K562 (cell line): ENCODE data around the gene CAPRIN1. TPM values are rescaled to one million over a fixed set of nuclear protein-coding genes. Genes with fewer than 3 reads are reported as not detected.

Source experiments
- ATAC-seq: fragments of 200-7000 bp; cut with Tn5 transposase; 3 replicates; pipeline ENCODE4 v1.9.1; 2020; ENCODE audit warnings: moderate library complexity
- BruUV-seq: library from RNA; stranded (reverse); fragments of 400-500 nt; replicated peaks from 2 replicates; lab custom pipeline; 2021; lab: Mats Ljungman, UMichigan
- CTCF ChIA-PET: fragments of 300-600 bp; formaldehyde crosslinking; extraction: SDS; loops from one replicate; lab custom pipeline; 2021; ENCODE audit warnings: low intra/inter-chr PET ratio; lab: Yijun Ruan, JAX
- POLR2A ChIA-PET: fragments of 300-600, 350-650 bp; sonication (Branson Sonifier 250); formaldehyde crosslinking; extraction: SDS; loops from one replicate; lab custom pipeline; 2021; ENCODE audit warnings: antibody characterized with exemption, inconsistent platforms; lab: Yijun Ruan, JAX
- DNase-seq, 4 experiments: peaks; one replicate each; pipeline versions ENCODE4 v3.0.0 to v3.0.0-alpha.2; 2011 to 2018; ENCODE audit warnings: low spot score in 3 of 4, mixed read lengths in 3 of 4; ENCODE audit errors: extremely low read depth in 1 of 4
- FAIRE-seq: peaks from 2 replicates; lab custom pipeline; 2011; peaks lifted over from hg19 to GRCh38; lab: Jason Lieb, UNC
- H2AFZ ChIP-seq: 2 replicates; pipeline ENCODE4 v1.6.0; 2011; ENCODE audit warnings: low read depth, low read length, control low read depth, inconsistent platforms
- H3K27ac ChIP-seq: fragments of 200-600 bp; 3 replicates; pipeline ENCODE4 v1.8.0; 2011; ENCODE audit warnings: low read depth, mild to moderate bottlenecking, control low read depth, inconsistent platforms, low read length, moderate library complexity, mixed read lengths; ENCODE audit errors: extremely low read depth
- H3K27me3 ChIP-seq, 2 experiments: fragments of 300-600 bp in 1 of 2; 2 replicates in 1 of 2; 3 replicates in 1 of 2; pipeline versions ENCODE4 v1.6.0 to v1.8.0; 2011; ENCODE audit warnings: inconsistent platforms in 2 of 2, low read length in 2 of 2, mild to moderate bottlenecking in 1 of 2, mixed read lengths in 1 of 2, moderate library complexity in 1 of 2; ENCODE audit not compliant: control insufficient read depth in 2 of 2, insufficient read depth in 2 of 2
- H3K36me3 ChIP-seq: fragments of 300-600 bp; 3 replicates; pipeline ENCODE4 v1.8.0; 2011; ENCODE audit warnings: mild to moderate bottlenecking, low read length, inconsistent platforms; ENCODE audit not compliant: control insufficient read depth, insufficient read depth
- H3K4me1 ChIP-seq, 2 experiments: fragments of 200-600 bp in 1 of 2; replicated peaks in 1 of 2; 2 replicates in 1 of 2; 3 replicates in 1 of 2; pipeline versions ENCODE4 v1.5.1 to v1.8.0; 2011; ENCODE audit warnings: inconsistent platforms in 2 of 2, low read length in 2 of 2, mild to moderate bottlenecking in 1 of 2, mixed read lengths in 1 of 2, moderate library complexity in 1 of 2; ENCODE audit not compliant: control insufficient read depth in 2 of 2, insufficient read depth in 2 of 2
- H3K4me2 ChIP-seq: 2 replicates; pipeline ENCODE4 v1.6.1; 2011; ENCODE audit warnings: low read length, control low read depth, inconsistent platforms, mixed read lengths; ENCODE audit not compliant: insufficient read depth
- H3K4me3 ChIP-seq: fragments of 200-600 bp; sonication (generic), shearing (Covaris generic); 2 replicates; pipeline ENCODE4 v1.5.1; 2016; ENCODE audit warnings: control low read depth, inconsistent platforms
- H3K79me2 ChIP-seq: fragments of 200-600 bp; 3 replicates; pipeline ENCODE4 v1.8.0; 2011; ENCODE audit warnings: low read length, inconsistent platforms; ENCODE audit not compliant: control insufficient read depth, insufficient read depth
- H3K9ac ChIP-seq, 2 experiments: 2 replicates each; pipeline versions ENCODE4 v1.6.0 to v1.6.1; 2011; ENCODE audit warnings: low read depth in 2 of 2, low read length in 2 of 2, control low read depth in 1 of 2, inconsistent platforms in 1 of 2, mild to moderate bottlenecking in 1 of 2, mixed read lengths in 1 of 2; ENCODE audit not compliant: insufficient read depth in 1 of 2
- H3K9me1 ChIP-seq: one replicate; pipeline ENCODE4 v1.6.0; 2011; ENCODE audit warnings: inconsistent platforms, mild to moderate bottlenecking, low read length, moderate library complexity; ENCODE audit not compliant: control insufficient read depth, insufficient read depth
- H3K9me3 ChIP-seq: replicated peaks from 2 replicates; pipeline ENCODE4 v1.5.1; 2011; ENCODE audit warnings: low read depth, low read length, inconsistent platforms; ENCODE audit not compliant: control insufficient read depth, insufficient read depth
- H4K20me1 ChIP-seq: replicated peaks from 2 replicates; pipeline ENCODE4 v1.6.1; 2011; ENCODE audit warnings: low read length, inconsistent platforms, mixed read lengths; ENCODE audit not compliant: control insufficient read depth, insufficient read depth
- E2F5 ChIP-seq: sonication (generic); formaldehyde crosslinking; IDR thresholded peaks from 2 replicates; pipeline ENCODE4 v1.8.0; 2022; ENCODE audit warnings: mild to moderate bottlenecking, missing genetic modification reagents
- RBM15 ChIP-seq: fragments of 200-400 bp; formaldehyde crosslinking; IDR thresholded peaks from 2 replicates; pipeline ENCODE4 v1.6.1; 2018; ENCODE audit warnings: mild to moderate bottlenecking, low read length, moderate library complexity; ENCODE audit not compliant: insufficient read depth
- TFE3 ChIP-seq: fragments of 450-650 bp; formaldehyde crosslinking; IDR thresholded peaks from 2 replicates; pipeline ENCODE4 v1.4.0; 2020; ENCODE audit warnings: mild to moderate bottlenecking, mixed read lengths
- WGBS: fragments of 100-300 bp; shearing (Covaris generic); methylation state at CpG from one replicate; pipeline ENCODE4 v1.1.6; 2016; ENCODE audit warnings: low coverage, mixed read lengths; ENCODE audit not compliant: insufficient coverage; ENCODE audit errors: missing lambda C conversion rate; 5-methylcytosine and 5-hydroxymethylcytosine counted together
- in situ Hi-C: fragments of 300-500 bp; cut with MboI; formaldehyde crosslinking; loops from 4 replicates; pipeline ENCODE4 v1.15.0; 2018; ENCODE audit warnings: inconsistent platforms, mixed read lengths
- intact Hi-C: fragments of 100-400 bp; cut with micrococcal nuclease; formaldehyde crosslinking; loops from 2 replicates; pipeline ENCODE4 v1.14.2; 2022
- polyA plus RNA-seq, 8 experiments: library from polyadenylated mRNA; depleted of rRNA in 4 of 8; stranded (reverse) in 5 of 8; unstranded in 3 of 8; fragments of >200 nt; fragmentation: Nextera tagmentation in 2 of 8; fragmentation: Illumina TruSeq in 1 of 8; extraction: Ambion mirVana in 2 of 8; extraction: Trizol in 1 of 8; gene quantifications; 2 replicates each; pipeline versions ENCODE4 v1.2.1 to v1.2.3, GENCODE V29; 2011 to 2014; ENCODE audit warnings: inconsistent platforms in 1 of 8, missing spikeins in 1 of 8
- total RNA-seq, 7 experiments: library from RNA; depleted of rRNA in 6 of 7; stranded (reverse); fragments of >200 nt in 6 of 7; fragmentation: Illumina TruSeq in 2 of 7; extraction: Trizol in 2 of 7; gene quantifications; 2 replicates each; pipeline versions ENCODE4 v1.2.1 to v1.2.3, GENCODE V29; 2011 to 2021; ENCODE audit warnings: low replicate concordance in 1 of 7
- TF ChIP-seq, protein P1 (sequence below): IDR thresholded peaks from 2 replicates; pipeline ENCODE4 v1.6.1; 2012; ENCODE audit warnings: low read depth, low read length, improper control_type of control experiment, borderline replicate concordance
- TF ChIP-seq, protein P2 (sequence below): conservative IDR thresholded peaks from 2 replicates; pipeline ENCODE4 v1.6.1; 2011; ENCODE audit warnings: low read depth, mild to moderate bottlenecking, low read length; ENCODE audit not compliant: control insufficient read depth
- TF ChIP-seq, protein P3 (sequence below): fragments of 250-450 bp; sonication (Bioruptor Pico); IDR thresholded peaks from 2 replicates; pipeline ENCODE4 v1.4.0; 2020

The CAPRIN1 gene
- total and polyA plus RNA-seq, 9 of the 15 experiments (the other 6 are each of a cell fraction or from before 2014, with no cell fraction given): 49.6 to 271 (median 244) TPM

DNA sequence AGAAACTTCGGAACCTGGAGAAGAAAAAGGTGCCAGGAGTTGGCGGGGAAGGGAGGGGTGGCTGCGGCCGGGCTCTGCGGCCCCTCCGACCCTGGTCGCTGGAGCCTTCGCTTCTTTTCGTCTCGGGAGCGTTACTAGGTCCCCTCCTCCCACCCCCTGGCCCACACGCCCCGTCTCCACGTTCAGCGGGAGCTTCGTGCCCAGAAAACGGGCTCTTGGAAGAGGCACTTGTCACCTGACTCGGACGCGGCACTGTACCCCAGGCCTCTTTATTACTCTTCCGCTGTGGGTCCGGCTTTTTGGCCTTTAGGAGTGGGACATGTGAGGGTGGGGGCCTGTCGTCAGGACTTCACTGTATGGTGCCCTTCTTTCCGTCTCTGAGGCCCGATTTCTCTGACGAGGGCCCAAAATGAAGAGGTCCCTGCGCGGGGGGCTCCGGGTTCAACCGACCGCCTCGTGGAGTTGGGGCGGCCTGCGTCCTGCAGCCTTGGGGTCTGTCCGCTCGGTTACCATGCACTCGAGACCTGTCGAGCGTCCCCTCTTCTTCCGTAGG is 1.2 kb downstream of the CAPRIN1 start:
- Histone ChIP-seq H3K9ac (peak overlapping the region; percentile 93 to 99), H3K4me2 (peak overlapping the region; percentile 82), H3K27me3 (no peaks in the 10 kb centered on the region), H3K4me3 (peak overlapping the region; percentile 97), H3K9me1 (no peaks in the 10 kb centered on the region), H2AFZ (peak overlapping the region; percentile 44; the same call in 1 of the 2 replicates), H3K4me1 (peaks cover 13 to 35% of the 10 kb centered on the region in 2 experiments), H3K79me2 (peaks cover 66% of the 10 kb centered on the region), H4K20me1 (peaks cover 15% of the 10 kb centered on the region; the same call in 1 of the 2 replicates), H3K9me3 (no peaks in the 10 kb centered on the region), H3K36me3 (peaks cover 43% of the 10 kb centered on the region), H3K27ac (peak overlapping the region; percentile 95)
- ATAC-seq (peak; percentile 2), FAIRE-seq (no peak), DNase-seq (peak; percentile 26 to 55 (median 51))
- WGBS: under 1% methylated on average over 28 of the region's 40 CpGs
- no TSS peak for BruUV-seq
- ChIA-PET POLR2A (interaction anchor here (0.6 to 4.6 kb wide), 9 partner anchors 7 to 54 kb away, joined by 3 to 30 read pairs (median 4); partner anchors contain the start of gene NAT10), CTCF (no interaction called here)
- intact Hi-C loops: loop anchor here (2.0 kb wide), 2 partner anchors 16 to 52 kb away; partner anchors contain the start of gene NAT10
- in situ Hi-C loops: no loop called here
- TF ChIP-seq RBM15: no peak
- TF ChIP-seq E2F5 (CRISPR knock-in tag): no peak
- TF ChIP-seq, protein P1, sequence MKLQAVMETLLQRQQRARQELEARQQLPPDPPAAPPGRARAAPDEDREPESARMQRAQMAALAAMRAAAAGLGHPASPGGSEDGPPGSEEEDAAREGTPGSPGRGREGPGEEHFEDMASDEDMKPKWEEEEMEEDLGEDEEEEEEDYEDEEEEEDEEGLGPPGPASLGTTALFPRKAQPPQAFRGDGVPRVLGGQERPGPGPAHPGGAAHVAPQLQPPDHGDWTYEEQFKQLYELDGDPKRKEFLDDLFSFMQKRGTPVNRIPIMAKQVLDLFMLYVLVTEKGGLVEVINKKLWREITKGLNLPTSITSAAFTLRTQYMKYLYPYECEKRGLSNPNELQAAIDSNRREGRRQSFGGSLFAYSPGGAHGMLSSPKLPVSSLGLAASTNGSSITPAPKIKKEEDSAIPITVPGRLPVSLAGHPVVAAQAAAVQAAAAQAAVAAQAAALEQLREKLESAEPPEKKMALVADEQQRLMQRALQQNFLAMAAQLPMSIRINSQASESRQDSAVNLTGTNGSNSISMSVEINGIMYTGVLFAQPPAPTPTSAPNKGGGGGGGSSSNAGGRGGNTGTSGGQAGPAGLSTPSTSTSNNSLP: no peak
- TF ChIP-seq, protein P2, sequence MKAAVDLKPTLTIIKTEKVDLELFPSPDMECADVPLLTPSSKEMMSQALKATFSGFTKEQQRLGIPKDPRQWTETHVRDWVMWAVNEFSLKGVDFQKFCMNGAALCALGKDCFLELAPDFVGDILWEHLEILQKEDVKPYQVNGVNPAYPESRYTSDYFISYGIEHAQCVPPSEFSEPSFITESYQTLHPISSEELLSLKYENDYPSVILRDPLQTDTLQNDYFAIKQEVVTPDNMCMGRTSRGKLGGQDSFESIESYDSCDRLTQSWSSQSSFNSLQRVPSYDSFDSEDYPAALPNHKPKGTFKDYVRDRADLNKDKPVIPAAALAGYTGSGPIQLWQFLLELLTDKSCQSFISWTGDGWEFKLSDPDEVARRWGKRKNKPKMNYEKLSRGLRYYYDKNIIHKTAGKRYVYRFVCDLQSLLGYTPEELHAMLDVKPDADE: no peak
- TF ChIP-seq, protein P3, sequence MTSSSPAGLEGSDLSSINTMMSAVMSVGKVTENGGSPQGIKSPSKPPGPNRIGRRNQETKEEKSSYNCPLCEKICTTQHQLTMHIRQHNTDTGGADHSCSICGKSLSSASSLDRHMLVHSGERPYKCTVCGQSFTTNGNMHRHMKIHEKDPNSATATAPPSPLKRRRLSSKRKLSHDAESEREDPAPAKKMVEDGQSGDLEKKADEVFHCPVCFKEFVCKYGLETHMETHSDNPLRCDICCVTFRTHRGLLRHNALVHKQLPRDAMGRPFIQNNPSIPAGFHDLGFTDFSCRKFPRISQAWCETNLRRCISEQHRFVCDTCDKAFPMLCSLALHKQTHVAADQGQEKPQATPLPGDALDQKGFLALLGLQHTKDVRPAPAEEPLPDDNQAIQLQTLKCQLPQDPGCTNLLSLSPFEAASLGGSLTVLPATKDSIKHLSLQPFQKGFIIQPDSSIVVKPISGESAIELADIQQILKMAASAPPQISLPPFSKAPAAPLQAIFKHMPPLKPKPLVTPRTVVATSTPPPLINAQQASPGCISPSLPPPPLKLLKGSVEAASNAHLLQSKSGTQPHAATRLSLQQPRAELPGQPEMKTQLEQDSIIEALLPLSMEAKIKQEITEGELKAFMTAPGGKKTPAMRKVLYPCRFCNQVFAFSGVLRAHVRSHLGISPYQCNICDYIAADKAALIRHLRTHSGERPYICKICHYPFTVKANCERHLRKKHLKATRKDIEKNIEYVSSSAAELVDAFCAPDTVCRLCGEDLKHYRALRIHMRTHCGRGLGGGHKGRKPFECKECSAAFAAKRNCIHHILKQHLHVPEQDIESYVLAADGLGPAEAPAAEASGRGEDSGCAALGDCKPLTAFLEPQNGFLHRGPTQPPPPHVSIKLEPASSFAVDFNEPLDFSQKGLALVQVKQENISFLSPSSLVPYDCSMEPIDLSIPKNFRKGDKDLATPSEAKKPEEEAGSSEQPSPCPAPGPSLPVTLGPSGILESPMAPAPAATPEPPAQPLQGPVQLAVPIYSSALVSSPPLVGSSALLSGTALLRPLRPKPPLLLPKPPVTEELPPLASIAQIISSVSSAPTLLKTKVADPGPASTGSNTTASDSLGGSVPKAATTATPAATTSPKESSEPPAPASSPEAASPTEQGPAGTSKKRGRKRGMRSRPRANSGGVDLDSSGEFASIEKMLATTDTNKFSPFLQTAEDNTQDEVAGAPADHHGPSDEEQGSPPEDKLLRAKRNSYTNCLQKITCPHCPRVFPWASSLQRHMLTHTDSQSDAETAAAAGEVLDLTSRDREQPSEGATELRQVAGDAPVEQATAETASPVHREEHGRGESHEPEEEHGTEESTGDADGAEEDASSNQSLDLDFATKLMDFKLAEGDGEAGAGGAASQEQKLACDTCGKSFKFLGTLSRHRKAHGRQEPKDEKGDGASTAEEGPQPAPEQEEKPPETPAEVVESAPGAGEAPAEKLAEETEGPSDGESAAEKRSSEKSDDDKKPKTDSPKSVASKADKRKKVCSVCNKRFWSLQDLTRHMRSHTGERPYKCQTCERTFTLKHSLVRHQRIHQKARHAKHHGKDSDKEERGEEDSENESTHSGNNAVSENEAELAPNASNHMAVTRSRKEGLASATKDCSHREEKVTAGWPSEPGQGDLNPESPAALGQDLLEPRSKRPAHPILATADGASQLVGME (CRISPR knock-in tag): no peak
- peak; percentile 2; the same call in 1 of the 2 replicates for TF ChIP-seq TFE3 (CRISPR knock-in tag)
